Neuron (in vitro differentiated cells): Measurements from ENCODE around the gene ARHGAP27.

Experiments used
- H2AFZ ChIP-seq: one replicate; pipeline ENCODE4 v1.6.1; 2013; ENCODE audit warnings: low read depth, mild to moderate bottlenecking, inconsistent platforms, low read length, moderate library complexity
- H3K27me3 ChIP-seq: one replicate; pipeline ENCODE4 v1.6.1; 2013; ENCODE audit warnings: low read length; ENCODE audit not compliant: insufficient read depth
- H3K36me3 ChIP-seq: one replicate; pipeline ENCODE4 v1.6.1; 2013; ENCODE audit warnings: low read length; ENCODE audit not compliant: insufficient read depth
- H3K4me1 ChIP-seq: one replicate; pipeline ENCODE4 v1.6.1; 2013; ENCODE audit warnings: low read length; ENCODE audit not compliant: insufficient read depth
- H3K4me3 ChIP-seq: 2 replicates; pipeline ENCODE4 v1.5.1; 2013; ENCODE audit warnings: mild to moderate bottlenecking, low read length, moderate library complexity
- H3K9me3 ChIP-seq: one replicate; pipeline ENCODE4 v1.6.1; 2013; ENCODE audit warnings: low read length

ARHGAP27 gene

DNA sequence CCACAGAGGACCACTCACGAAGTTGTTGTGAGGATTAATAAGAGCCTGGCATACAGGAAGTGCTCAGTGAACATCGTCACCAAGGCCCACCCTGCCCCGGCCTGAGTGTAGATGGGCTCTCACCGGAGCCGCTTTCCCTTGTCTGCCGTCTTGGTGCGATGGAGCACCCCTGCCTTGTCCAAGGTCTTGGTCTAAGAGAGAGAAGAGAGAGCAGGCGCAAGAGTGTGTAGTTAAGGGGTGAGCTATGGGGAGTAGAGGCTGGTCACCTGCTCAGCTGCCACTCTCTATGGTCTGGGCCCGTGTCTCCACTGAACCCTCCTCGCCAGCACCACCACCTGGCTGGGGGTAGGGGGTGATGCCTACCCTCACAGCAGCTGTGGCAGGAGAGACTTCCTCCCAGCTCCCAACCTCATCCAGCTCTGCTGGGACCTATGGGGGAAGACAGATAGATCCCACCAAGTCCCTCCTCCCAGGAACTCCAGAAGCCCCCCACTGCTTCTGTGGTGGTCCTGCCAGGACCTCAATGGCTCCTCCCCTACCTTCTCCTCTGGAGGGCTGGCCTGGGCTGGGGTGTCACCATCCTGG lies 28.7 kb downstream of the ARHGAP27 start:
- H3K36me3 ChIP-seq = no peaks in the 10 kb centered on the region
- H3K4me3 ChIP-seq = no peak overlapping the region
- H3K9me3 ChIP-seq = no peaks in the 10 kb centered on the region
- H3K27me3 ChIP-seq = no peaks in the 10 kb centered on the region
- H3K4me1 ChIP-seq = no peaks in the 10 kb centered on the region
- no peak overlapping the region for H2AFZ ChIP-seq

DNA sequence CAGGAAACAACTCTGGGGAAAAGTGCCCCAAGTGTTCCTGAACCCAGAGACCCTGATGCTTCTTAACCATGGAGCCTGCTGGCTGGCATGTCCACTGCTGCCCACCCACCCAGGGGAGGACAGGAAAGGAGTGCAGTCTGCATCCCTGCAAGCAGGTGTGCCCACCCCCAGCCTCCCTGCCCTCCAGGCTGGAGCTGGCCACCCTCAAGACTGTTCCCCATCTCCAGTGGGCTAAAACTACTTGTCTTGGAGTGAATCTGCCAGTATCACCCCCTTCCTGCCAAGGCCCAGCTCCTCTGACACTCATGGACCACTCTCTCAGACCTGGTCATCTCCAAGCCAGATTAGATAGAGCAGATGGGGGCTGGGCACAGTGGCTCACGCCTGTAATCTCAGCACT lies 29.8 kb downstream of the ARHGAP27 start:
- no peak overlapping the region for H2AFZ ChIP-seq
- no peak overlapping the region for H3K4me3 ChIP-seq
- H3K4me1 ChIP-seq = no peaks in the 10 kb centered on the region
- no peaks in the 10 kb centered on the region for H3K36me3 ChIP-seq
- H3K27me3 ChIP-seq = no peaks in the 10 kb centered on the region
- no peaks in the 10 kb centered on the region for H3K9me3 ChIP-seq

DNA sequence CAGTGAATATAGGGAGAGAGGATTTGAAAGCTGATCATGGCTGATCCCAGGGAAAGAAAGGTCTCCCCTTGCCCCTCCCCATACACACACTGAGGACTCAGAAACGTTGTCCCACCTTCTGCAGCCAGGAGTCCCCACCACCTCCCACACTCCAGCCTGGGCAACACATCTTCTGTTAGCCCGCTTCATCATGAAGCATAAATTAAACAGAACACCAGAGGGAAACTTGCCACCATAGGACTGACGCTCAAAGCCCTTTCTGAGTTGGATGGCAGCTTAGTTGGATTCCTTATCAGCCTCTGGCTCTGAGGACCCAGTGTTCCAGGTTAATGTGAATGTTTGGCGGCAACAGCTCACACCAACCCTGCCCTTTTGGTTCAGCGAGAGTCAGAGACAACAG lies 33.9 kb downstream of the ARHGAP27 start:
- Histone ChIP-seq H2AFZ (no peak overlapping the region), H3K4me3 (no peak overlapping the region), H3K36me3 (no peaks in the 10 kb centered on the region), H3K27me3 (no peaks in the 10 kb centered on the region), H3K9me3 (peaks cover 3% of the 10 kb centered on the region), H3K4me1 (no peaks in the 10 kb centered on the region)

DNA sequence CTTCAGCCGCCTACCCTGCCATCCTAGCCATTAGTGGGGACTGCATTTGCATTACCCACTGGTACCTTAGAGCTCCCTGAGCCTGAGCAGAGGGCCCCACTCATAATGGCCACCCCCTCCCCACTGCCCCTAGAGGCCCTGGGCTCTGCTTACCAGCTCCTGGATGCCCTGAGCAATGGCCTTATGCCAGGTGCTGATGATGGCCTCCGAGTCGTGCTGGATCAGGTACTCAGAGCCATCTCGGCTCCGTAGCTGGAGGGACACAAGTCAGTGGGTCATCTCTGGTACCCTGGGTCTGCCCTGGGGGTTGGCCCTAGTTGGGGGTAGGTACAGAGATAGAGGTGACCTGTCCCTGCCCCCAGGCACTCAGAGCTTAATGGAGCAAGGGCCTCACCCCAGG lies 34.9 kb downstream of the ARHGAP27 start:
- Histone ChIP-seq H2AFZ (no peak overlapping the region), H3K36me3 (no peaks in the 10 kb centered on the region), H3K4me3 (no peak overlapping the region), H3K27me3 (no peaks in the 10 kb centered on the region), H3K4me1 (no peaks in the 10 kb centered on the region), H3K9me3 (peaks cover 3% of the 10 kb centered on the region)

DNA sequence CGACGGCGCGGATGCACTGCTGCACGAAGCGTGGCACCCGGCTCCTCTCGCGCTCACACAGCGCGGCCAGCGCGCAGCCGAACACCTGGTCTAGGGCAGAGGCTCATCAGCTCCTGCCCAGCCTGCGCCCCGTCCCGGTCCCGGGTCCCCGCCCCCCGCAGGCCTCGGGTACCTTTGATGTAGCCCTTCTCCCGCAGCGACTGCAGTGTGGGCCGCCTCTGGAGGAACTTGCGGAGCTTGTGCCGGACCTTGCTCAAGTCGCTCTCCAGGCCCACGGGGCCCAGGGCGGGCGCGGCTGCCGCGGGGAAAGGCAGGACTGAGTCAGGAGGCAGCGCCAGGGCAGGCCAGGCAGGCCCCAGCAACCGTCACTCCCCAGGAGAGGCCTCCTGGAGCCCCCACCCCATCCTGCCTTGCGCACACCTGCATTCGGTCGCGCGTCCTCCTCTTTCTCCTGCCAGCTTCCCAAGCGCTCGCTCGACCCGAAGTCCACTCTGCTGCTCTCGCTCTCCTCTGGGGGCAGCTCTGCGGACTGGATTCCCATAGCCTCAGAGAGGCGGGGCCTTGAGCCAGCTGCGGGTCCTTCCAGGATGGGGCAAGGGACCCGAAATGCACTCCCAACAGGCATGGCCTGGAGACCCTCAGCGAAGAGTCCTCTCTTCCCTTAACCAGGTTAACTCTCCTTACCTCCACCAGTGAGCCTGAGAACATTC lies 36.0 kb downstream of the ARHGAP27 start:
- H2AFZ ChIP-seq = no peak overlapping the region
- H3K27me3 ChIP-seq = no peaks in the 10 kb centered on the region
- peaks cover 3% of the 10 kb centered on the region for H3K9me3 ChIP-seq
- no peaks in the 10 kb centered on the region for H3K4me1 ChIP-seq
- no peaks in the 10 kb centered on the region for H3K36me3 ChIP-seq
- no peak overlapping the region for H3K4me3 ChIP-seq

DNA sequence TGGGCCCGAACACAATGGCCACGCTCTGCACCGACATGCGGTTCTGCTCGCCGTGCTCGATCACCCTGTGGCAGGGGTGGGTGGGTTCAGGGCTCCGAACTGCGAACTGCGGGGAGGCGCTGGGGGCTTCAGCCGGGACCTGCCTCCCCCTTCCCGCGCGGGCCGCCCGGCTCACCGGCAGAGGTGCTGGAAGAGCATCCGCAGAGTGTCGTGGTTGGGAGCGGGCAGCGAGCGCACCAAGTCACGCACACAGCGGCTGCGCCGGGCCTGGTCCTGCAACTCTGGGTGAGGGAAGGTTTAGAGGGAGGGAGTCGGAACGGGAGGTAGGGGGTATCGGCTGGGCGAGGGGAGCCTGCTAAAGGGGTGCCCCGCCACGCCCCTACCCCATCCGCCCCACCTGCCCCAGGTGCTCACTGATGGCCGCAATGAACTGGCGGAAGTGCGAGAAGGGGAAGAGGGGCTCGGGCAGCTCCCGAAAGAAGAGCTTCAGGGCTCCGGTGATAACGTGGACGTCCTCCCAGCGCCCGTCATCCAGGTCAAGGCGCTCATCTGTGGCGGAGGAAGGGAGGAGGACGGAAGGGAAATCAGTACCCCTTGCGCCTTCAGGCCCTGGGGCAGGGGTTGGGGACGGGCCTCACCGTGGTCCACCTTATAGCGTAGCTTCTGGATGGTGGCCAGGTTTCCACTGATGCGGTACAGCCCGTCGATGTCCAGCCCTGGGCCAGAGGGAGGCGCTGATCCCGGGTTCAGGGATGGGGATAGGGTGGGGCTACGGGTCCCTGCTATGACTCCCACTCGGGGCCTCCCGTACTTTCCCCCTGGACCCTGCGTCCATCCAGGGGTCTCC lies 36.9 kb downstream of the ARHGAP27 start:
- peaks cover 1% of the 10 kb centered on the region for H3K27me3 ChIP-seq
- no peak overlapping the region for H3K4me3 ChIP-seq
- no peaks in the 10 kb centered on the region for H3K4me1 ChIP-seq

DNA sequence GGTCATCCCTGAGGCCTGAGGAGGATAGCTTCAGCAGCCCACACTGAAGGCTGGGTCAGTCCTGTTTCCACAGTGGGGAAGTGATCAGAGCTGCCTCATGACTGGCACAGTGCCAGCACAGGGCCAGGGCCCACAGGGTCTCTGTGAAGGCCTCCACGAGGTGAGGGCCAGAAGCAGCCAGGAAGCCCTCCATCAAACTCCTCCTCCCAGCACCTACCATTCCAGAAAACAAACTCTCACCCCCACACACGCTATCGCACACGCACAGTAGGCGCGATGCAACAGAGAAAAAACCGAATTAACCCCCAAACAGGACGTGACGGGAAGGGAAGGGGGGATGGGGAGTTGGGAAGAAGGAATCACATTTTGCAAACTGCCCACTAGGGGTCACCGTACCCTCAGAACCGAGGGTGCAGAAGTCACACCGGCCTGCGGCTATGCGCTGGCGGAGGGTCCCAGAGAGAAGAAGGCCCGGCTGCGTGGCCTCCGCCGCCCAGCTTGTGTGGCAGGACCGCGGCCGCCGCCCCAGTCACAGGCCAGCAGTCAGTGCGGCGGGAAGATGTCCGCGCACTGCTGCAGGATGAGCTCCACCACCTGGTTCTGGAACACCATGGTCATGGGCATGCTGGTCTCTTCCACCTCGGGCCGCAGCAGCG lies 37.6 kb downstream of the ARHGAP27 start:
- H3K4me3 ChIP-seq = no peak overlapping the region
- H3K4me1 ChIP-seq = no peaks in the 10 kb centered on the region
- H3K36me3 ChIP-seq = no peaks in the 10 kb centered on the region
- H3K9me3 ChIP-seq = peaks cover 3% of the 10 kb centered on the region
- H3K27me3 ChIP-seq = peaks cover 2% of the 10 kb centered on the region
- H2AFZ ChIP-seq = no peak overlapping the region

More for the DNA sequence above, 36.9 kb downstream of the ARHGAP27 start:
- Histone ChIP-seq H2AFZ (no peak overlapping the region), H3K36me3 (no peaks in the 10 kb centered on the region), H3K9me3 (peaks cover 3% of the 10 kb centered on the region)

DNA sequence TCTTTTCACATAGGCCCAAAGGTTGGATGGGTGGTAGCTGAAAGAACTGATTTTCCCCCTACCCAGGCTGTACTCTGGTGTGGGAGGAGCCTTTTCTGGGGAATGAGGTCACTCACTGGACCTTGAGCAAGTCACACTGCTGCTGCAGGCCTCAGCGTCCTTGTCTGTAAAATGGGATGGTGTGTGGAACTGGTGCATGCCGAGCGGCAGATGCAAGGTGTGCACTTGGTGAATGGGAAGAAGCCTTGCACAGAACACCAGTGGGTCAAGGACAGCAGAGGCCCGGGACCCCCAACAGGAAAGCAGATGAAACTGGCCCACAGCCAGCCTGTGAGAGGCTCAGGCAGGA lies 38.1 kb downstream of the ARHGAP27 start:
- Histone ChIP-seq H3K27me3 (peaks cover 5% of the 10 kb centered on the region), H3K9me3 (peaks cover 3% of the 10 kb centered on the region), H3K4me1 (no peaks in the 10 kb centered on the region), H2AFZ (no peak overlapping the region), H3K36me3 (no peaks in the 10 kb centered on the region), H3K4me3 (no peak overlapping the region)

DNA sequence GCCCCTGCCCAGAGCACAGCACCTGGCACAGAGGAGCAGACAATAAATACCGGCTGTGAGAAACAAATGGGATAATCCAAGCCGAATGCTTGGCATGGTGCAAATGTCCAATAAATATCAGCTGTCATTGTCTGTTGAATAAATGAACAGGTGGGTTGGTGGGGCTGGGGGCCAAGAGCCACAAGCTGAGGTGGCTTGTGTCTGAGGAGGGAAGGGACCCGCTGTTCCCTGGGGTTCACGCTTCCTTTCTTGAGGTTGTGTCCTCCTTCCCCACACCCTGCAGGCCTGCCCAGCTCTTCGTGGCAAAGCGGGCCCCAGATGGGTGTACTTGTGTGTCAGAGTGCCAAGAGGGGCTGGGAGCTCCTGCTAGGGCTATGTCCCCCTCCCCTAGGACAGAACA lies 38.6 kb downstream of the ARHGAP27 start:
- Histone ChIP-seq H3K9me3 (peaks cover 3% of the 10 kb centered on the region), H2AFZ (no peak overlapping the region), H3K4me1 (no peaks in the 10 kb centered on the region), H3K27me3 (peaks cover 9% of the 10 kb centered on the region), H3K4me3 (no peak overlapping the region), H3K36me3 (no peaks in the 10 kb centered on the region)

DNA sequence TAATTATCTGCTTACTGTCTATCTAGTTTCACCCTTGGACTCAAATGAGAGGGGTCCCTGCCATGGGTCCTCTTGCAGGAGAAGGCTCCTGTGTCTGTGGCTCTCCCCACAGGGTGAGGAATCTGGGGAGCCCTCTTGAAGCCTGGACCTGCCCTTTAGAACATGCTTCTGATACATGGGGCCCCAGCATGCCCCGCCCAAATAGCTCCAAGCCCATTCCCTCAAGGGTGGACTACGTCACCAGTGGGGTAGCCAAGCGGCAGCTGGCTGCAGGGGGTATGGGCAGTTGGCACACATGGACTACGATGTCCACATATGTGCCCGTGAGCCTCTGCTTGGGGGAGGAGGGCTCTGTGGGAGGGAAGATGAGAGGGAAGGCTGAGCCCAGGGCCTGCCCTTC lies 39.3 kb downstream of the ARHGAP27 start:
- Histone ChIP-seq H2AFZ (no peak overlapping the region), H3K4me1 (no peaks in the 10 kb centered on the region), H3K27me3 (peaks cover 9% of the 10 kb centered on the region), H3K9me3 (peaks cover 3% of the 10 kb centered on the region), H3K4me3 (no peak overlapping the region), H3K36me3 (no peaks in the 10 kb centered on the region)

DNA sequence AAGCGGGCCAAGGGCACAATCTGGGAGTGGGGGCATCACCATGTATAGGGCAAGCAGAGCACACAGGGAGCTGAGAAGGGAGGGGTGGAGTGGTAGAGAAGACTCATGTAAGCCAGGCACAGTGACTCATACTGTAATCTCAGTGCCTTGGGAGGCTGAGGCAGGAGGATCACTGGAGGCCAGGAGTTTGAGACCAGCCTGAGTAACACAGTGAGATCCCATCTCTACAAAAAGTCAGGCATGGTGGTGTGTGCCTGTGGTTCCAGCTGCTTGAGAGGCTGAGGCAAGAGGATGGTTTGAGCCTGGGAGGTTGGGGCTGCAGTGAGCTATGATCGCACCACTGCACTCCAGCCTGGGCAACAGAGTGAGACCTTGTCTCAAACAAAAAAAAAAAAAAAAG lies 40.8 kb downstream of the ARHGAP27 start:
- no peaks in the 10 kb centered on the region for H3K4me1 ChIP-seq
- H2AFZ ChIP-seq = no peak overlapping the region

DNA sequence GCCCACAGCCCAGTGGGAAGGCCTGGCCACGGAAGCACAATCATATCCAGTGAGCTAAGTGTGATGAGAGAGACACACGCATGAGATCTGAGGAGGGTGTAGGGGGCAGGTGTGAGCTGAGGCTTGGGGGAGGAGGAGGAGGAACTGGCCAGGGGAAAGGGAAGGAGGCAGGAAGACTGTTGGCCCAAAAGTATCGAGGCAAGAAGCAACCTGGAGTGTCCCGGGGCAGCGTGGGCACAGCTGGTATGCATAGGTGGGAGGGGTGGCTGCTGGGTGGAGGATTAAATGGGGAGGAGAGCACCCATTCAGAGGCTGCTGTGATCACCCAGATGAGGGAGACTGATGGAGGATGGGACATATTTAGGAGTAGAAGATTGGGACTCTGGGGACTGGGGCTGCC lies 41.4 kb downstream of the ARHGAP27 start:
- Histone ChIP-seq H3K4me3 (no peak overlapping the region), H3K4me1 (no peaks in the 10 kb centered on the region), H3K9me3 (peaks cover 3% of the 10 kb centered on the region), H2AFZ (no peak overlapping the region), H3K27me3 (peaks cover 9% of the 10 kb centered on the region), H3K36me3 (no peaks in the 10 kb centered on the region)

More for the DNA sequence above, 40.8 kb downstream of the ARHGAP27 start:
- Histone ChIP-seq H3K9me3 (peaks cover 3% of the 10 kb centered on the region), H3K36me3 (no peaks in the 10 kb centered on the region), H3K27me3 (peaks cover 9% of the 10 kb centered on the region), H3K4me3 (no peak overlapping the region)

DNA sequence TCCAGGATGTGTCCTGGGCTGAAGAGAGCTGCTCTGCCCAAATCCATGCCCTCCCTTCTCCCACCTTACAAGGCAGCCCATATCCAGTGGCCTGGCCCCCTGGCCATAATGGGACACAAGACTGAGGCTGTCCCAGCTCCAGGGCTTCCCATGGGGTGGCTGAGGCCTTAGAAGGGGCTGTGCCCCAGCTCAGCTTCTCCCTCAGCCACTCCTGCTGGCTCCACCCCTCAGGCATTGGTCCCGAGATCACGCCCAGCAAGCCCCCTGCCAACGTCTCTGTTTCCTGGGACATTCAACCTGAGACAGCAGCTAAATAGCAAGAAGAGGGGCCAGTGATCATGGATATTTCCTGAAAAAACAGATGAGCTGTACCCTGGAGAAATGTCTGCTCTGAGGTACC lies 43.3 kb downstream of the ARHGAP27 start:
- Histone ChIP-seq H3K9me3 (no peaks in the 10 kb centered on the region), H2AFZ (no peak overlapping the region), H3K27me3 (peaks cover 9% of the 10 kb centered on the region), H3K4me3 (no peak overlapping the region), H3K36me3 (no peaks in the 10 kb centered on the region), H3K4me1 (no peaks in the 10 kb centered on the region)
